Ectodermal cell (in vitro differentiated cells): ENCODE measurements around the gene EGFR.

Experiments
- H3K27ac ChIP-seq: 2 replicates; pipeline ENCODE4 v1.7.0; 2013; ENCODE audit warnings: mild to moderate bottlenecking, low read depth, low read length; ENCODE audit not compliant: insufficient read depth, poor library complexity, severe bottlenecking
- H3K27me3 ChIP-seq: 2 replicates; pipeline ENCODE4 v1.7.0; 2013; ENCODE audit warnings: mild to moderate bottlenecking, low read length; ENCODE audit not compliant: insufficient read depth, control insufficient read depth, poor library complexity, severe bottlenecking
- H3K36me3 ChIP-seq: one replicate; pipeline ENCODE4 v1.7.0; 2013; ENCODE audit warnings: low read length; ENCODE audit not compliant: control insufficient read depth, insufficient read depth
- H3K4me1 ChIP-seq: one replicate; pipeline ENCODE4 v1.7.0; 2013; ENCODE audit warnings: low read length; ENCODE audit not compliant: control insufficient read depth, insufficient read depth
- H3K4me3 ChIP-seq: 2 replicates; pipeline ENCODE4 v1.7.0; 2013; ENCODE audit warnings: low read depth, low read length, control low read depth; ENCODE audit not compliant: insufficient read depth
- H3K9me3 ChIP-seq: 2 replicates; pipeline ENCODE4 v1.7.0; 2013; ENCODE audit warnings: mild to moderate bottlenecking, low read length, moderate library complexity; ENCODE audit not compliant: control insufficient read depth
- WGBS, 2 experiments: methylation state at CpG; one replicate each; pipeline ENCODE4 v1.1.7; 2013; ENCODE audit warnings: missing lambda C conversion rate in 2 of 2; 5-methylcytosine and 5-hydroxymethylcytosine counted together

EGFR gene

GRCh38 chr7:55231736-55232280, 213.0 kb downstream of the EGFR start:
- Histone ChIP-seq H3K36me3 (no peaks in the 10 kb centered on the region), H3K27ac (no peak overlapping the region), H3K4me3 (no peak overlapping the region), H3K27me3 (no peaks in the 10 kb centered on the region), H3K9me3 (no peaks in the 10 kb centered on the region), H3K4me1 (no peaks in the 10 kb centered on the region)
- 91 to 93% methylated on average over 7 of the region's 7 CpGs for WGBS, 2 experiments

GRCh38 chr7:55233001-55233400, 214.2 kb downstream of the EGFR start:
- 94 to 99% methylated on average over 7 of the region's 7 CpGs for WGBS, 2 experiments
- H3K9me3 ChIP-seq, result no peaks in the 10 kb centered on the region
- H3K4me1 ChIP-seq, result peaks cover 5% of the 10 kb centered on the region
- H3K27me3 ChIP-seq, result no peaks in the 10 kb centered on the region
- H3K36me3 ChIP-seq, result no peaks in the 10 kb centered on the region
- no peak overlapping the region for H3K27ac ChIP-seq
- H3K4me3 ChIP-seq, result no peak overlapping the region

DNA sequence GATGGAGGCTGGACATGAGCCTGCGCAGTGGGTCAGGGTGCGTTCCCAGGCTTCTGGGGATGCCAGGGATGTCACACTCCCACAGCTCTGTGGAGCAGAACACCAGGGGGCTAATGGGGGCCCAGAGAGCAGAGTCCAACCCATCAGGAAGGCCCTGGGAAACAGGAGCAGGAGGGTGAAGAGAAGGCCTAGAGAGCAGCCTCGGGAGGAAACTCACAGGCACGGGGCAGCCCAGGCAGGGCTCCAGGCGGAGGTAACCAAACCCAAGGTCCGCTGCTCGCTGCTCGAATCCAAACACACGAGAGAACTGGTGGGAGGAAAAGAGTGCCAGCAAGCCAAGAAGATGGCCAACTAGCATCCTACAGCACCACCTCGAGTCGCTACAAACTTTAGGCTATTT, 215.6 kb downstream of the EGFR start:
- no peaks in the 10 kb centered on the region for H3K36me3 ChIP-seq
- no peaks in the 10 kb centered on the region for H3K9me3 ChIP-seq
- no peaks in the 10 kb centered on the region for H3K27me3 ChIP-seq
- peaks cover 5% of the 10 kb centered on the region for H3K4me1 ChIP-seq
- no peak overlapping the region for H3K27ac ChIP-seq
- H3K4me3 ChIP-seq, result no peak overlapping the region
- 93 to 95% methylated on average over 11 of the region's 11 CpGs for WGBS, 2 experiments

GRCh38 chr7:55235115-55235514, 216.3 kb downstream of the EGFR start:
- no peak overlapping the region for H3K27ac ChIP-seq
- no peaks in the 10 kb centered on the region for H3K27me3 ChIP-seq
- peaks cover 5% of the 10 kb centered on the region for H3K4me1 ChIP-seq
- H3K9me3 ChIP-seq, result no peaks in the 10 kb centered on the region
- 93 to 94% methylated on average over 14 of the region's 14 CpGs for WGBS, 2 experiments
- no peaks in the 10 kb centered on the region for H3K36me3 ChIP-seq
- H3K4me3 ChIP-seq, result no peak overlapping the region

DNA sequence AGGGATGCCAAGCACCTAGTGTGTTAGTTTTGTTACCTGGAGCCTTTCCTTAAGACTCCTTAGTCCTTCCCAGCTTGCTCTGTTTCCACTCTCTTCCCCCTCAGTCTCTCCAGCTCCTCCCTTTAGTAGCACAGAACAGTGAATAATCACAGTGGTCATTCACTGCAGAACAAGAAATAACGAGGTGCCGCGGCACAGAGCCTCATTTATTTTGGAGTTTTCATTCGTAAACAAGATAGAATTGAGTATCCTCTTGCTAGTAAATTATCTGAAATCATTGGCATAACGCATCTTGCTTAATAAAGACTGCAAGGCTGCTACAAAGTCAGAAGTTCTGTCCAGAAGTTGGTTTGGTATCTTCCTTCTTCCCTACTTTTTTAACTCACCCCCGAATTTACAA, 217.0 kb downstream of the EGFR start:
- no peak overlapping the region for H3K4me3 ChIP-seq
- H3K36me3 ChIP-seq, result no peaks in the 10 kb centered on the region
- WGBS, 2 experiments, result 91 to 92% methylated on average over 6 of the region's 6 CpGs
- H3K4me1 ChIP-seq, result peaks cover 5% of the 10 kb centered on the region
- H3K27ac ChIP-seq, result no peak overlapping the region
- no peaks in the 10 kb centered on the region for H3K27me3 ChIP-seq
- no peaks in the 10 kb centered on the region for H3K9me3 ChIP-seq

DNA sequence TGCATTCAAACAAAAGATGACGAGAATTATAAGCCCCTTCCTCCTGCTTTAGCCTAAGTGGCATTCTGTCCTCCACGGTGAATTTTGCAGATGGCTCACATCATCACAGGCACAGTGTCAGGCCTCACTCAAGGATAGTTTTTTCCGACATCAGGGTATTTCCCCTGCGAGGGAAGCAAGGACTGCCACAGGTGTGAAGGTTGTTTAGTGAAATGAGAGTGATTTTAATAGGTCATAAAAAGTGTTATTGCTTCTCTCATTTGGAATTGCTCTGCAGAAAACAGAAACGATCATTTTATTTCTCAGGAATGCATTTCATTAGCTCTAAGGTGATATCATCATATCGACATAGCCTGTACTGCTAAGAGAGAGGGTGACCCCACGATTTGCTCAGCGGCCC, 217.7 kb downstream of the EGFR start:
- Histone ChIP-seq H3K36me3 (no peaks in the 10 kb centered on the region), H3K27me3 (no peaks in the 10 kb centered on the region), H3K27ac (no peak overlapping the region), H3K9me3 (no peaks in the 10 kb centered on the region), H3K4me1 (peaks cover 5% of the 10 kb centered on the region), H3K4me3 (no peak overlapping the region)
- WGBS, 2 experiments, result 90 to 91% methylated on average over 8 of the region's 8 CpGs

- Histone ChIP-seq H3K4me1 (peaks cover 5% of the 10 kb centered on the region), H3K9me3 (no peaks in the 10 kb centered on the region), H3K27me3 (no peaks in the 10 kb centered on the region), H3K36me3 (no peaks in the 10 kb centered on the region), H3K4me3 (no peak overlapping the region), H3K27ac (no peak overlapping the region)
- WGBS, 2 experiments, result 70 to 75% methylated on average over 15 of the region's 15 CpGs
Observed at GRCh38 chr7:55237156-55237893, 218.5 kb downstream of the EGFR start.

GRCh38 chr7:55239406-55239805, 220.6 kb downstream of the EGFR start:
- Histone ChIP-seq H3K27ac (no peak overlapping the region), H3K4me1 (peaks cover 5% of the 10 kb centered on the region), H3K4me3 (no peak overlapping the region), H3K36me3 (no peaks in the 10 kb centered on the region), H3K9me3 (no peaks in the 10 kb centered on the region), H3K27me3 (no peaks in the 10 kb centered on the region)
- WGBS, 2 experiments, result 93 to 94% methylated on average over 3 of the region's 3 CpGs

DNA sequence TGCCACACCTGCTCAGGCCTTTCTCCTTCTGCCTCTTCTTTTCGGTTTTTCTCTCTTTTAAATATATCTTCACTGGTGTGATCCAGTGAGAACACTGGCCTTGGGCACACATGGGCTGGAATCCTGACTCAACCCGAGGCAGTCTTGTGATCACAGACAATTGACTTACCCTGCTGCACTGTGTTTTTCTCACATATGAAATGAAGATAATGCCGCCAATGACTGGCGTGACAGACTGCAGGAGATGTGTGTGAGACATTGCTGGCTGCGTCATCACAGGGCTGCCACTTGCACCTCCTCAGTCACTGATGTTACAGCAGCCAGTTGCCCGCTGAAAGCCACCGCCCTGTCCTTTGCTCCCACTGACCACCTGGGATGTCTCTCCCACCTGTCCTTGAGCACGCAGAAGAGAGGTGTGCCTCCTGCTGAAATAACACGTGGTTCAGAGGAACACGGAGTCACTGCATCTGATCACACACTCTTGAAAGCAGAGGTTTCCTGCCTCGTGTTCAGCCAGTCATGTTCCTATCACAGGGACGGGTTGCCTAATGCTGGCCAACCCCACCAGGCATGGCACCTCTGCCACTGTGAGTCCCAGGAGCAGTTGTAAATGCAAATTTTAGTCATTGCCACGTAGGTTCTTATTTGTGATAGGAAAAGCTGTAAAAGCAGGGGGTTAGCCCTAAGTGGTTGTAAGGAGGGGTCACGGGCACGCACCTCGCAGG, 221.8 kb downstream of the EGFR start:
- WGBS, 2 experiments, result 94 to 95% methylated on average over 16 of the region's 16 CpGs
- H3K27me3 ChIP-seq, result no peaks in the 10 kb centered on the region
- H3K4me3 ChIP-seq, result no peak overlapping the region
- peaks cover 5% of the 10 kb centered on the region for H3K4me1 ChIP-seq
- no peaks in the 10 kb centered on the region for H3K9me3 ChIP-seq
- no peaks in the 10 kb centered on the region for H3K36me3 ChIP-seq
- H3K27ac ChIP-seq, result no peak overlapping the region

- Histone ChIP-seq H3K27me3 (no peaks in the 10 kb centered on the region), H3K36me3 (no peaks in the 10 kb centered on the region), H3K27ac (no peak overlapping the region), H3K4me1 (peaks cover 5% of the 10 kb centered on the region), H3K9me3 (no peaks in the 10 kb centered on the region), H3K4me3 (no peak overlapping the region)
- WGBS, 2 experiments, result 96 to 97% methylated on average over 6 of the region's 6 CpGs
Observed at GRCh38 chr7:55241958-55242357, 223.1 kb downstream of the EGFR start.
